ENCODE measurements around the gene SHISA2.

The SHISA2 gene

GRCh38 chr13:26019881-26020870 lies 31.6 kb downstream of the SHISA2 start:
- DNase-seq (ENCODE audit: insufficient read length, low spot score) (no peak), FAIRE-seq (no peak)

GRCh38 chr13:26019251-26019650 lies 32.6 kb downstream of the SHISA2 start:
- FAIRE-seq (no peak), DNase-seq (ENCODE audit: insufficient read length, low spot score) (no peak)

- no peak for FAIRE-seq
These were observed 33.7 kb downstream of the SHISA2 start for GRCh38 chr13:26017932-26018665.

GRCh38 chr13:26017196-26017921 lies 34.5 kb downstream of the SHISA2 start:
- DNase-seq (ENCODE audit: insufficient read length, low spot score) (no peak), FAIRE-seq (no peak)

More at GRCh38 chr13:26017932-26018665, 33.7 kb downstream of the SHISA2 start:
- DNase-seq (ENCODE audit: insufficient read length, low spot score) = no peak

GRCh38 chr13:26016189-26016588 lies 35.6 kb downstream of the SHISA2 start:
- no peak for DNase-seq (ENCODE audit: insufficient read length, low spot score)
- no peak for FAIRE-seq

GRCh38 chr13:26015271-26016125 lies 36.3 kb downstream of the SHISA2 start:
- FAIRE-seq (no peak), DNase-seq (ENCODE audit: insufficient read length, low spot score) (no peak)

GRCh38 chr13:26012995-26013394 lies 38.8 kb downstream of the SHISA2 start:
- FAIRE-seq = no peak
- no peak for DNase-seq (ENCODE audit: insufficient read length, low spot score)

- FAIRE-seq = no peak
These were observed 39.6 kb downstream of the SHISA2 start for GRCh38 chr13:26011996-26012821.

GRCh38 chr13:26011208-26011573 lies 40.6 kb downstream of the SHISA2 start:
- no peak for FAIRE-seq

More at GRCh38 chr13:26011996-26012821, 39.6 kb downstream of the SHISA2 start:
- DNase-seq (ENCODE audit: insufficient read length, low spot score) = no peak

GRCh38 chr13:26010487-26011207 lies 41.2 kb downstream of the SHISA2 start:
- no peak for FAIRE-seq
- no peak for DNase-seq (ENCODE audit: insufficient read length, low spot score)

More at GRCh38 chr13:26011208-26011573, 40.6 kb downstream of the SHISA2 start:
- no peak for DNase-seq (ENCODE audit: insufficient read length, low spot score)

GRCh38 chr13:26007261-26008125 lies 44.3 kb downstream of the SHISA2 start:
- DNase-seq (ENCODE audit: insufficient read length, low spot score) = no peak
- FAIRE-seq = no peak
